Heart right ventricle (tissue), 16 donors: ENCODE results near the gene KIAA1191. TPM values are rescaled to one million over a fixed set of nuclear protein-coding genes. Genes with fewer than 3 reads are reported as not detected.

Source experiments
- ATAC-seq, 8 donors: fragments of 200-7000 bp; cut with Tn5 transposase; one replicate each; pipeline ENCODE4 v1.9.1; 2020; ENCODE audit warnings: mild to moderate bottlenecking in 8 of 8, moderate library complexity in 8 of 8, moderate number of reproducible peaks in 1 of 8
- DNase-seq, 2 donors: peaks; one replicate each; pipeline ENCODE4 v3.0.0-alpha.2; 2020
- H3K27ac ChIP-seq, 10 donors: fragments of 200-600 bp; sonication (generic) in 2 of 10; one replicate each; pipeline versions ENCODE4 v1.5.0 to v1.8.0; 2020 to 2022; ENCODE audit warnings: mild to moderate bottlenecking in 3 of 10
- H3K27me3 ChIP-seq, 7 donors: fragments of 200-600 bp; one replicate each; pipeline ENCODE4 v1.8.0; 2021 to 2022; ENCODE audit warnings: mild to moderate bottlenecking in 2 of 7
- H3K36me3 ChIP-seq, 9 donors: fragments of 200-600 bp; sonication (generic) in 1 of 9; one replicate each; pipeline versions ENCODE4 v1.5.0 to v1.8.0; 2020 to 2022; ENCODE audit warnings: mild to moderate bottlenecking in 2 of 9
- H3K4me1 ChIP-seq, 9 donors: fragments of 200-600 bp; sonication (generic) in 1 of 9; one replicate each; pipeline versions ENCODE4 v1.5.0 to v1.8.0; 2020 to 2022; ENCODE audit warnings: mild to moderate bottlenecking in 4 of 9
- H3K4me3 ChIP-seq, 10 donors: fragments of 200-600 bp; sonication (generic) in 2 of 10; one replicate each; pipeline versions ENCODE4 v1.5.0 to v1.8.0; 2020 to 2022; ENCODE audit warnings: mild to moderate bottlenecking in 7 of 10, moderate library complexity in 2 of 10
- H3K9me3 ChIP-seq, 11 donors: fragments of 200-600 bp in 10 of 11; sonication (generic) in 2 of 11; one replicate each; pipeline versions ENCODE4 v1.5.0 to v1.8.0; 2013 to 2022; ENCODE audit warnings: mild to moderate bottlenecking in 2 of 11, control low read depth in 1 of 11, moderate library complexity in 1 of 11
- CTCF ChIP-seq, 9 donors: fragments of 200-600 bp; sonication (generic) in 2 of 9; IDR thresholded peaks; one replicate each; pipeline versions ENCODE4 v1.5.0 to v1.8.0; 2021 to 2022; ENCODE audit warnings: antibody characterized with exemption in 9 of 9, mild to moderate bottlenecking in 5 of 9, moderate library complexity in 1 of 9
- WGBS, 2 donors: extraction: QIAGEN DNeasy Blood & Tissue Kit; methylation state at CpG; one replicate each; pipeline ENCODE4 v1.1.7; 2013; ENCODE audit warnings: inconsistent platforms in 1 of 2; 5-methylcytosine and 5-hydroxymethylcytosine counted together
- intact Hi-C, 10 donors: fragments of 100-400 bp; cut with DNase I; formaldehyde crosslinking; loops; one replicate each; pipeline versions ENCODE4 v1.11.1 to v1.14.2; 2022
- polyA plus RNA-seq, 2 donors: library from polyadenylated mRNA; stranded (reverse); fragments of 200-250 nt; gene quantifications; one replicate each; pipeline ENCODE4 v1.2.3, GENCODE V29; 2013
- total RNA-seq, 10 donors: library from RNA; stranded (reverse); fragmentation: NEBNext Ultra II Directional in 3 of 10; extraction: Animal tissue kit (Norgen Biotek cat#: 25700) in 3 of 10; gene quantifications; one replicate each; pipeline versions ENCODE4 v1.2.1 to v1.2.4, GENCODE V29; 2021 to 2023
- donor health status: Arrhythmogenic right ventricular cardiomyopathy.
- donor health status: ischemic (EF 13 %, LVEDD 7.1; RV severe dilation, severe dysfunction).
- donor health status: healthy with polysubstance abuse.
- donor health status: DM: no; HTN: yes; CAD: no.
- donor health status: DM: no; HTN: no; CAD: no.
- donor health status: ischemic (EF 25% LVEDD 6.9; RV normal size, moderate dysfunction).
- donor health status: ischemic (EF 25% LVEDD 5.7; RV mildly dilated, moderate dysfunction).
- donor health status: healthy.
- donor health status: DM: yes; HTN: yes; CAD: no.
- donor health status: Ischemic cardiomyopathy.
- donor health status: ischemic (EF 35%, LVEDD 5.7; RV mildly dilated, moderate dysfunction).
- donor health status: nonischemic (EF 11% LVEDD 7.7; RV severe dilation, severe dysfunction).
- donor health status: DM: yes; HTN: yes; CAD: no.
- donor health status: PGD.
- donor health status: ischemic (EF 29% LVEDD 5.4; RV normal size, mild dysfunction).
- donor health status: nonischemic (EF 23%, LVEDD 6.1; RV moderate dilation, normal function).

The KIAA1191 gene
- total and polyA plus RNA-seq, 12 donors, result 38.8 to 121 (median 89.1) TPM

- Histone ChIP-seq H3K4me1 (no peaks in the 10 kb centered on the region), H3K4me3 (no peak overlapping the region), H3K27me3 (no peaks in the 10 kb centered on the region), H3K9me3 (no peaks in the 10 kb centered on the region), H3K27ac (no peak overlapping the region), H3K36me3 (peaks cover 0 to 100% (median 78%) of the 10 kb centered on the region in 9 donors)
- no peak for TF ChIP-seq CTCF (IDR thresholded peaks at IDR 0.05)
- DNase-seq (no peak), ATAC-seq (no peak)
- 95 to 98% methylated on average over 8 of the region's 8 CpGs for WGBS, 2 donors
- intact Hi-C loops, result no loop called here
Measured at GRCh38 chr5:176350416-176350815, 11.1 kb downstream of the KIAA1191 start.

GRCh38 chr5:176342766-176343458 is 18.7 kb downstream of the KIAA1191 start:
- ATAC-seq, result no peak
- no peak for DNase-seq
- Histone ChIP-seq H3K27ac (no peak overlapping the region), H3K4me1 (no peaks in the 10 kb centered on the region), H3K9me3 (no peaks in the 10 kb centered on the region), H3K4me3 (no peak overlapping the region), H3K27me3 (no peaks in the 10 kb centered on the region), H3K36me3 (peaks cover 0 to 55% (median 30%) of the 10 kb centered on the region in 9 donors)
- WGBS, 2 donors, result 54 to 55% methylated on average over 2 of the region's 2 CpGs
- intact Hi-C loops, result no loop called here
- TF ChIP-seq CTCF (IDR thresholded peaks at IDR 0.05), result no peak

- Histone ChIP-seq H3K4me1 (no peaks in the 10 kb centered on the region), H3K27ac (no peak overlapping the region), H3K4me3 (no peak overlapping the region), H3K27me3 (no peaks in the 10 kb centered on the region), H3K36me3 (peaks cover 0 to 55% (median 22%) of the 10 kb centered on the region in 9 donors), H3K9me3 (no peaks in the 10 kb centered on the region)
- TF ChIP-seq CTCF (IDR thresholded peaks at IDR 0.05), result no peak
- DNase-seq (no peak), ATAC-seq (no peak)
- intact Hi-C loops, result no loop called here
- WGBS, 2 donors, result 98 to 99% methylated on average over 1 of the region's 1 CpG
Measured at GRCh38 chr5:176342158-176342483, 19.4 kb downstream of the KIAA1191 start.

GRCh38 chr5:176341325-176342157 is 20.0 kb downstream of the KIAA1191 start:
- no peaks in the 10 kb centered on the region for H3K9me3 ChIP-seq
- DNase-seq (no peak), ATAC-seq (no peak)
- no peaks in the 10 kb centered on the region for H3K27me3 ChIP-seq
- no peak overlapping the region for H3K27ac ChIP-seq
- H3K4me1 ChIP-seq, result no peaks in the 10 kb centered on the region
- H3K36me3 ChIP-seq, result peaks cover 0 to 55% (median 20%) of the 10 kb centered on the region in 9 donors
- no peak for TF ChIP-seq CTCF (IDR thresholded peaks at IDR 0.05)
- intact Hi-C loops, result no loop called here
- 95 to 98% methylated on average over 2 of the region's 2 CpGs for WGBS, 2 donors
- H3K4me3 ChIP-seq, result no peak overlapping the region
